ENCODE measurements around the gene METAP1.

DNA sequence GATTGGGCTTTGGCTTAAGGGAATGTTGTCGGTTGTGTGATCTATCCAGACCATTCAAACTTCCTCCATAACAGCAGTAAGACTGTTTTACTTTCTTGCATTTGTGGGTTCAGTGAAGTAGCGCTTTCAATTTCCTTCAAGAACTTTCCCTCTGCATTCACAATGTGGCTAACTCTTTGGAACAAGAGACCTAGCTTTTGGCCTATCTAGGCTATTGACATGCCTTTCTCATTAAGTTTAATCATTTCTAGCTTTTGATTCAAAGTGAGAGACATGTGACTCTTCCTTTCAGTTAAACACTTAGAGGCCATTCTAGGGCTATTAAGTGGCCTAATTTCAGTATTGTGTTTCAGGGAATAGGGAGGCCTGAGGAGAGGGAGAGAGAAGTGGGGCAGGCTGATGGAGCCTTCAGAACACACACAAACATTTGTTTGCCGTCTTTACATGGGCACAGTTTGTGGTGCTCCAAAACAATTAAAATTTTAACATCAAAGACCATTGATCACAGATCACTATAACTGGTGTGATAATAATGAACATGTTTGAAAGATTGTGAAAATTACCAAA is 59.0 kb downstream of the METAP1 start:
- TF ChIP-seq POLR2A (IDR thresholded peaks at IDR 0.05; ENCODE audit: borderline replicate concordance, extremely low read depth, insufficient read depth, insufficient read length) (no peak), POLR2AphosphoS5 (IDR thresholded peaks at IDR 0.05; ENCODE audit: low read depth, low read length) (no peak)
- TF ChIP-seq, protein P1, sequence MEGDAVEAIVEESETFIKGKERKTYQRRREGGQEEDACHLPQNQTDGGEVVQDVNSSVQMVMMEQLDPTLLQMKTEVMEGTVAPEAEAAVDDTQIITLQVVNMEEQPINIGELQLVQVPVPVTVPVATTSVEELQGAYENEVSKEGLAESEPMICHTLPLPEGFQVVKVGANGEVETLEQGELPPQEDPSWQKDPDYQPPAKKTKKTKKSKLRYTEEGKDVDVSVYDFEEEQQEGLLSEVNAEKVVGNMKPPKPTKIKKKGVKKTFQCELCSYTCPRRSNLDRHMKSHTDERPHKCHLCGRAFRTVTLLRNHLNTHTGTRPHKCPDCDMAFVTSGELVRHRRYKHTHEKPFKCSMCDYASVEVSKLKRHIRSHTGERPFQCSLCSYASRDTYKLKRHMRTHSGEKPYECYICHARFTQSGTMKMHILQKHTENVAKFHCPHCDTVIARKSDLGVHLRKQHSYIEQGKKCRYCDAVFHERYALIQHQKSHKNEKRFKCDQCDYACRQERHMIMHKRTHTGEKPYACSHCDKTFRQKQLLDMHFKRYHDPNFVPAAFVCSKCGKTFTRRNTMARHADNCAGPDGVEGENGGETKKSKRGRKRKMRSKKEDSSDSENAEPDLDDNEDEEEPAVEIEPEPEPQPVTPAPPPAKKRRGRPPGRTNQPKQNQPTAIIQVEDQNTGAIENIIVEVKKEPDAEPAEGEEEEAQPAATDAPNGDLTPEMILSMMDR (IDR thresholded peaks at IDR 0.05 in 2 of 3, conservative IDR thresholded peaks at IDR 0.05 in 1 of 3; ENCODE audit: borderline replicate concordance in 1 of 3, insufficient read depth in 1 of 3, low read depth in 2 of 3, low read length in 2 of 3), result no peak
